NCI-H1417 (cell line): Measurements from ENCODE around the gene ADAMTS14.

ENCODE experiments used
- DNase-seq, 3 experiments: peaks; one replicate each; lab custom pipeline; 2025; lab: John Stamatoyannopoulos, UW

Gene ADAMTS14

DNA sequence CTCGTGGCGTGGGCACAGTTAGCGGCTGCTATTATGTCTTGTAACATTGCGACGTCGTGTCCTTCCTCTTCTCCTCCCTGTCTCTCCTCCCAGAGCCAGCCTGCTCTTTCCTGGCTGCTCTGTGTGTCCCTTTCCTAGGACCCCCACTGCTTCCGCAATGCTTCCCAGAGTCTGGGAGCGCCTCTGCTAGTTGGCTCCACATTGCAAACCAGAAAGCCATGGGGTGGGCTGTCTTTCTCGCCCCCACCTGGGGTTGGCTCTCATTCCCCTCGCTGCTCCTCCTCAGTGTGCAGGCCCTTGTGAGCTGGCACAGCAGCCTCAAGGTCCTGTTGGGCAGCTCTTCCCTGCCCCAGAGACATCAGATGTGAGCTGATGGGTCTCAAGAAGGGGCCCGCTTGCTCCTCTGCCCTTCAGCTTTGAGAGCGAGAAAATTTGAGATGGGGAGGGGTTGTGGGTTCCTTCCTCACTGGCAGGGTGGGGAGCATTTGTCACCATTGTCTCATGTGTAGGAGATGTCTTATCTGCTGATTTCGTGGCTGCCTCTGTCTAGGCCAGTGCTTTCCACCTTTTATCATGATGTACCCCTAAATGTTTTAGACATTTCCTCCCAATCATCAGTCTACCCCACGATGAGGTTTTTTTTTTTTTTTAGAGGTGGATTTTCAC is 3.3 kb downstream of the ADAMTS14 start:
- no peak for DNase-seq

- DNase-seq, result no peak
Measured at GRCh38 chr10:70676511-70676910, 4.2 kb downstream of the ADAMTS14 start.

DNA sequence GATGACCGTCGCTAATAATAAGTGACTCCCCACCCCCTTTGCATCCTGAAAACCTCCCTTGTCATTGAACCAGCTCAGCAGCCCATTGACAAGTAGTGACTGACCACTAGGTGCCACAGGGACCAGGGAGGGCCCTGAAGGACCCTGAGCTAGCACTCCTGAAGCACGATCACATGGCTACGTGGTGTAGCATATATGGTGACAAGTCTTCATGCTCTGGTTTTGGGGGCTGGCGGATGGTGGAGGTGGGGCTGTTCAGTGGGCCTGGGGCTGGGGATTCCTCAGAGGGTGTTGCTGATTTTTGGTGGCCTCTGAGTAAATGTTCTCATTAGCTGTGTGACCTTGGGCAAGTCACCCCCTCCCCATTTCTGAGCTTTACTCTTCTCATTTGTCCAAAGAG is 4.7 kb downstream of the ADAMTS14 start:
- no peak for DNase-seq

GRCh38 chr10:70677620-70678249 is 5.4 kb downstream of the ADAMTS14 start:
- DNase-seq, result no peak

DNA sequence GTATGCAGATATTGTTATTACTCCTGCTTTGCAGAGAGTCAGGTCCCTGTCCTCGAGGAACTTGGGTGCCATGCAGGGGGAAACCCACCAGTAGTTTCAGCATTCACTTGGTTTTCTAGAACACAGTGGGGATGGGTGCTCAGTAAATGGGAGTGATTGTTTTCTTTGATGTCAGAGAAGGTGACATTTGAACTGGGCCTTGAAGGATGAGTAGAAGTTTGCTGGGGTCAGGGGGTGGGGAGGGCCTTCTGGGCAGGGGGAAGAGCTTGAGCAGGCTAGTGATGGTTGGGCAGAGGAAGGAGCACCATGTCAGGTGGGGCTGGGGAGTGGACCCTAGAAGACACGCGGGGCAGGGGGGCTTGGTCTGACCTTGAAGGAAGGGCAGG is 5.9 kb downstream of the ADAMTS14 start:
- no peak for DNase-seq

DNA sequence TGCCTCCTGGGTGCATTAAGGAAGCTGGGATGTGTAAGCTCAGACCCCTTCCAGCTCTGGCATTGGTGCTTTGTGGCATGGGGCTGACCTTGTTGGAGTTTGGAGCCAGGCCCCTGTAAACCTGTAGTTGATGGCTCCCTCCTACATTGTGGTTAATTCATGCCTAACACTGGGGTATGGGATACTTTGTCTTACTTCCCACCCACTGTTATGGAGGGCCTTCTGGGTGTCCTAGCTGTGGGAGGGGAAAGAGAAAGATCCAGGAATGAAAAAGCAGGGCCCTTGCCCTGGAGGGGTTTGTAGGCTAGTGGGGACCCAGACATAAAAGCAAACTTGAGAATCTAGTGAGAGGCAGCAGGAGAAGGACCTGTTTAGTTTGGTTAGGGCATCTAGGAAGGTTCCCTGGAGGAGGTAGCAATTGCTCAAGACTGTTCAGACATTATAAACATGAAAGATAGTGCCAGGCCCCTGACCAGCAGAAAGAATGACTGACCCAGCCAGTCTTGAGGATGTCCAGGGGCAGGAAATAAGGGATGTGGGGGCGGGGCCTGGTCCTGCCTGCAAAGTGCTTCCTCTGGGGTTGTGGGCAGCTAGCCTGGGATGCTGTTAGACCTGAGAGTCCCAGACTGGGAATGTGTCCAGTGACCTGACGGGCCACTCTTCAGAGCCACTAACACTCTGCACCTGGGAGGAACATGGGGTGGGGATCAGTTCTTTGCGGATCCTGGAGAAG is 6.6 kb downstream of the ADAMTS14 start:
- DNase-seq, result no peak

- DNase-seq, result no peak
Measured at GRCh38 chr10:70679498-70679897, 7.2 kb downstream of the ADAMTS14 start.

- peak in 1 of 3 experiments; percentile 5 for DNase-seq
Measured at GRCh38 chr10:70680899-70681730, 8.8 kb downstream of the ADAMTS14 start.

DNA sequence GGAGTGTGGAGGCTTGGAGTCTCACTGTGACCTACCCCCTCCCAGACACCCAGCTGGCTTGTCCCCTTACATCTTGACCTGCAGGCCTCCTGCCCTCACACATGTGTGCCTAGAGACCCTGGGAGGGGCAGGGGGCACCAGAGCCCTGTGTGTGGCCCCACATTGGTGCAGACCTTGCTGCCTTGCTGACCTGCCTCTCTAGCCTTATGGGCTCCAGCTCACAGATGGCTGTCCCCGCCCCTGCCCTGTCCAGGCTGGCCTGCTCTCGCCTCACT is 9.4 kb downstream of the ADAMTS14 start:
- DNase-seq, result no peak

GRCh38 chr10:70682920-70683600 is 10.8 kb downstream of the ADAMTS14 start:
- no peak for DNase-seq

- no peak for DNase-seq
Measured at GRCh38 chr10:70683601-70683934, 11.3 kb downstream of the ADAMTS14 start.

GRCh38 chr10:70683940-70684339 is 11.6 kb downstream of the ADAMTS14 start:
- no peak for DNase-seq

- DNase-seq, result no peak
Measured at GRCh38 chr10:70684374-70684773, 12.1 kb downstream of the ADAMTS14 start.

DNA sequence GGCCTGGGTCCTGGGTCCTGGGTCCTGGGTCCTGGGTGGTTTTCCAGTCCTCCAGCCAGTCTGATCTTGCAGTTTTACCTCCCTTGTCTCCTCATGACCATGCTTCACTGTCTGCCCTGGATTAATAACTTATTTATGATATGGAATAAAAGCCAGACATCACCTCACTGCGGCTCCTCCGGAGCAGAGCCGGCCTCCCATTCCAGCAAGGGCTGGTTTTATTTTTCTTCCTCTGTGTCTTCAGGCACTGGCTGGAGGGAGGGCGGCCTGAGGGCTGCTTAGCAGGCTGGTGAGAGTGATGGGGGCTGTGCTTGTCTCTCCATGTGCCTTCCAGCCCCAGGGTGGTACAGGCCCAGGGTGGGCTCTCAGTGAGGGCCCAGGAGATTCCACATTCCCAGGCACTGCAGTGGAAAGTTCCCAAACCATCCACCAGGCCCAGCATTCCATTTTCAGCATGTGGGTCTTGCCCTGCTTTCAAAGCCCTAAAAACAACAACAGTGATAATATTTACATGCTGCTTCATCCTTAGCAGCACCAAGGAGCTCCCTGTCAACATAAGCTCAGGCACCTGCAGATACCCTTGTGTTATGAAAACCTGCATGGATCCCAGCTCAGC is 12.6 kb downstream of the ADAMTS14 start:
- DNase-seq, result no peak

GRCh38 chr10:70685455-70685911 is 13.2 kb downstream of the ADAMTS14 start:
- DNase-seq, result peak in 2 of 3 experiments; percentile 2 to 31

- DNase-seq, result no peak
Measured at GRCh38 chr10:70688828-70689227, 16.5 kb downstream of the ADAMTS14 start.

GRCh38 chr10:70689661-70690060 is 17.4 kb downstream of the ADAMTS14 start:
- no peak for DNase-seq

DNA sequence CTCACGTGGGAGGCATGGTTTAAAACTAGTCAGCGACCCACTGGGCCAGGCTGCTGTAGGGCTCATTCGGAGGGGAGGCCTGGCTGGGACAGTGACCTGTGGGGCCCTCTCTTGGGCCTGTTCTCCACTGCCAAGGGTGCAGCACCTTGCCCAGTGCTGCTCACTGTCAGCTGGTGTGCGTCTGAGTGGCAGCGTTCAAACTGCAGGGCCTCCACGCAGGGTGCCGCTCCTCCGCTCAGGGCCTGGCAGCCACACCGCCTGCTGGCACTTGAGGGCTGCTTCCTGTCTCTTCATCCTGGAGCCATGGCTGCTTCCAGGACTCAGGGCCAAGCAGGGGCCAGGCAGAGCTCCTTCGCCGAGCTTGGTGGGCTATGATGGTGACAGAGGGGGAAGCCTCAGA is 18.3 kb downstream of the ADAMTS14 start:
- no peak for DNase-seq

- no peak for DNase-seq
Measured at GRCh38 chr10:70691611-70692010, 19.3 kb downstream of the ADAMTS14 start.

GRCh38 chr10:70692043-70692603 is 19.8 kb downstream of the ADAMTS14 start:
- no peak for DNase-seq

- no peak for DNase-seq
Measured at GRCh38 chr10:70693619-70694335, 21.5 kb downstream of the ADAMTS14 start.
